22Rv1 (cell line): ENCODE results near the gene EYS.

Experiments
- CTCF ChIP-seq: fragments of 450-650 bp; IDR thresholded peaks from 2 replicates; pipeline ENCODE4 v1.5.1; 2017; ENCODE audit warnings: mild to moderate bottlenecking
- ZFX ChIP-seq: fragments of 450-650 bp; IDR thresholded peaks from 2 replicates; pipeline ENCODE4 v1.6.1; 2017; ENCODE audit warnings: antibody characterized with exemption, borderline replicate concordance

- no peak for TF ChIP-seq CTCF
- no peak for TF ChIP-seq ZFX
Observed at GRCh38 chr6:64920257-64920656, 786.8 kb downstream of the EYS start.
